HUES64 (cell line): ENCODE measurements around the gene DUSP3. TPM values are rescaled to one million over a fixed set of nuclear protein-coding genes. Genes with fewer than 3 reads are reported as not detected.

Experiments used
- H3K27ac ChIP-seq: 2 replicates; pipeline ENCODE4 v1.7.0; 2013; ENCODE audit warnings: low read depth, low read length, inconsistent platforms
- H3K27me3 ChIP-seq: 2 replicates; pipeline ENCODE4 v1.6.1; 2013; ENCODE audit warnings: mild to moderate bottlenecking, low read length; ENCODE audit not compliant: insufficient read depth
- H3K36me3 ChIP-seq: 2 replicates; pipeline ENCODE4 v1.6.1; 2013; ENCODE audit warnings: mild to moderate bottlenecking, low read length; ENCODE audit not compliant: insufficient read depth
- H3K4me1 ChIP-seq: 2 replicates; pipeline ENCODE4 v1.6.1; 2013; ENCODE audit warnings: mild to moderate bottlenecking, low read length, moderate library complexity; ENCODE audit not compliant: insufficient read depth
- H3K4me3 ChIP-seq: 2 replicates; pipeline ENCODE4 v1.5.1; 2013; ENCODE audit warnings: mild to moderate bottlenecking, low read length, moderate library complexity
- H3K9ac ChIP-seq: 2 replicates; pipeline ENCODE4 v1.6.1; 2013; ENCODE audit warnings: mild to moderate bottlenecking, low read depth, low read length
- H3K9me3 ChIP-seq: 2 replicates; pipeline ENCODE4 v1.6.1; 2013; ENCODE audit warnings: low read depth, low read length; ENCODE audit not compliant: insufficient read depth
- WGBS: fragments of 150-250, 120-280 bp; methylation state at CpG from one replicate; pipeline ENCODE4 v1.1.7; 2013; ENCODE audit warnings: missing lambda C conversion rate; 5-methylcytosine and 5-hydroxymethylcytosine counted together
- polyA plus RNA-seq, 2 experiments: library from polyadenylated mRNA; stranded (reverse); fragments of 50-300 nt; gene quantifications; one replicate each; pipeline ENCODE4 v1.2.3, GENCODE V29; 2013

DUSP3 gene
- polyA plus RNA-seq (2013, experiment 1 of 2) = 12.8 TPM
- 14.3 TPM for polyA plus RNA-seq (2013, experiment 2 of 2)

DNA sequence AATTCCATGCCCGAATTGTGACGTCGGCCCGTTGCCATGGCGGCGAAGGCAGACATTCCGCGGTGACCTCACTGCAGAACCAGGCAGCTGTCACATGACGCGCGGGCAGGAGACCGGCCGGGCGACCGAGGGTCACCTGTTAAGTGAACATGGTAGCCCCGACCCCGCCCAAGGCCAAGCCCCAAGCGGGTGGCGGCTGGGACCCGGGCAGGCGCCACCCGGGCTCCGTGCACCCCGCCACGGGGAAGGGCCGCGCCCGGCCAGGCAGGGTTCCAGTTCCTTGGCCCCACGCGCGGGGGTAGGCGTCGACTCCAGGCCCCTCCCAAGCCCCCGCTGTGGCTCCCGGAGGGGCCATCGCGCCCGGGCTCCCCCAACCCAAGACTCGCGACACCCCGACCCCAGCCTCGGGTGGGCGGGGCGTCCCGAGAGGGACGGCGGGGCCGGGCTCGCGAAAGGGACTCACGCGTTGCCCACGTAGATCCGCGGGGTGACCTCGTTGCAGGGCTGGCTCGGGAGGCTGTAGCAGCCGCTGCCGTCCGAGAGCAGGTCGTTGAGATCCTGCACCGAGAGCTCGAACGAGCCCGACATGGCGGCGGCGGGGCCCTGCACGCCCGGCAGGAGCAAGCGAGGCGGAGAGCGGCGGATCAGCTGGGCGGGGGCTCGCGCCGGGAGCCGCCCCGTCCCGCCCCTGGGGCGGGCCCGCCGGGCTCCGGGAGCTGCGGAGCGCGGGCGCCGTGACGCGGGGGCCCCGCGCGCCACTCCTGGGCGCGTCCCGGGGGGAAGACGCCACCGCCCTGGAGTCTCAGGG lies at the start of gene DUSP3:
Gene DUSP3, minus strand, starts transcription at position 641 of the 808 bp plus-strand sequence. Its CDS starts 53 bp downstream, at position 588.
- Histone ChIP-seq H3K27me3 (peaks cover 22% of the 10 kb centered on the region), H3K4me1 (peaks cover 5% of the 10 kb centered on the region; the same call in 1 of the 2 replicates), H3K4me3 (peak within 1 kb of the TSS; percentile 95), H3K27ac (peak within 1 kb of the TSS; percentile 97), H3K36me3 (peaks cover 21% of the 10 kb centered on the region), H3K9me3 (no peaks in the 10 kb centered on the region), H3K9ac (peak within 1 kb of the TSS; percentile 93)
- WGBS = under 1% methylated on average over 100 of the region's 100 CpGs

DNA sequence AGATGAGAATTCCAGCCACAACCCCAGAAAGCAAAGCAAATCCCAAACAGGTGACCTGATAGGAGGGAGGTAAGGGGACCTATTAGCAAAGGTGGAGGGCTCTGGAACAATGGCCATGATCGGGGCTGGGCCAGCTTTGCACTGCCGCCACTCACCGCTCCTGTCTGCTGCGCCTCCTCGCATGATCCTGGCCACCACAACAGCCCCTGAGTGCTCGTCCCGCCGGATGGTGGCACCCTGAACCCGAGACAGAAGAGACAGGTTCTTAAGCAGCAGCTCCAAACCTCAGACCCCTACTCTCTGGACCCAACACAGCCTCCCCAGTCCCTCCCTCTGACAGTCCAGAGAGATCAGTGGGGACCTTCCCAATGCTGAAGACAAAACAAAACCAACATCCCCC lies 48.8 kb upstream of the DUSP3 start:
- 95% methylated on average over 9 of the region's 9 CpGs for WGBS
- H3K36me3 ChIP-seq = peaks cover 4% of the 10 kb centered on the region
- peaks cover 10% of the 10 kb centered on the region for H3K27me3 ChIP-seq
- no peak overlapping the region for H3K4me3 ChIP-seq
- no peak overlapping the region for H3K27ac ChIP-seq
- no peaks in the 10 kb centered on the region for H3K4me1 ChIP-seq
- no peaks in the 10 kb centered on the region for H3K9me3 ChIP-seq
- H3K9ac ChIP-seq = no peak overlapping the region

DNA sequence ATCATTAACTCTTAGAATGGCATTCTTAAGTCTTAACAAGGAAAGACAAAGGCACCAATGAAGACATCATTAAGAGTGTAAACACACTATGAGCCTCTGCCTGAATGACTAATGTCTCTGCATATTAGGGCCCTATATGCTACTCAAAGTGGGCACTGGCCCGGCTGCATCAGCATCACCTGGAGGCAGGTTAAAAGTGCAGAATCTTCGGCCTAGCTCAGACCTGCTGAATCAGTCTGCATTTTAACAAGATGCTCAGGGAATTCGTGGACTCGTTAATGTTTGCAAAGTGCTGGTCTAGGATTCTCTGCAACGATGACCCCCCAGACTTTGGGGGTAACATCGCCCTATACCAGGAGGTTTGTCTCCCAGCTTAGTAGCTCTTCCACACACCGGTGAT lies 47.4 kb upstream of the DUSP3 start:
- Histone ChIP-seq H3K9ac (no peak overlapping the region), H3K27me3 (no peaks in the 10 kb centered on the region), H3K36me3 (peaks cover 4% of the 10 kb centered on the region), H3K27ac (no peak overlapping the region), H3K4me3 (no peak overlapping the region), H3K9me3 (no peaks in the 10 kb centered on the region), H3K4me1 (no peaks in the 10 kb centered on the region)
- WGBS = 93% methylated on average over 7 of the region's 7 CpGs

DNA sequence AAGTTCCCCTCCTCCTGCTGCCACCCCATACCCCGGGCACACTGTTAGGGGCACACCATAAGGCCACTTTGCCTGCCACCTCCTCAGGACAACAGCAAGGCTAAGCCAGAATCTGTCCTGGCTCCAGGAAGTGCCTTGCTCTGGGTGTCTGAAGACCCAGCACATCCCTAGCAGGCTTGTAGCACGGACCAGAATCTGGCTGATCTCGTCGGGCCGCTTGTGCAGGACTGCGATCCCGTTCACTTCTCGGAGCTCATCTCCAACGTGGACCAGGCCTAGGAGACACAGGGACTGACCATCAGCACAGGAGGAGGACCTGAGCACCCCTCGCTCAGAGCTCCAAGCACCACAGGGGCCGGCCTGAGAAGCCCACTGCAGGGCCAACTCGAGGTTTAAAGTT lies 46.8 kb upstream of the DUSP3 start:
- no peak overlapping the region for H3K9ac ChIP-seq
- no peak overlapping the region for H3K4me3 ChIP-seq
- H3K36me3 ChIP-seq = peaks cover 4% of the 10 kb centered on the region
- WGBS = 94% methylated on average over 12 of the region's 12 CpGs
- no peaks in the 10 kb centered on the region for H3K9me3 ChIP-seq
- H3K4me1 ChIP-seq = no peaks in the 10 kb centered on the region
- H3K27ac ChIP-seq = no peak overlapping the region
- H3K27me3 ChIP-seq = no peaks in the 10 kb centered on the region

DNA sequence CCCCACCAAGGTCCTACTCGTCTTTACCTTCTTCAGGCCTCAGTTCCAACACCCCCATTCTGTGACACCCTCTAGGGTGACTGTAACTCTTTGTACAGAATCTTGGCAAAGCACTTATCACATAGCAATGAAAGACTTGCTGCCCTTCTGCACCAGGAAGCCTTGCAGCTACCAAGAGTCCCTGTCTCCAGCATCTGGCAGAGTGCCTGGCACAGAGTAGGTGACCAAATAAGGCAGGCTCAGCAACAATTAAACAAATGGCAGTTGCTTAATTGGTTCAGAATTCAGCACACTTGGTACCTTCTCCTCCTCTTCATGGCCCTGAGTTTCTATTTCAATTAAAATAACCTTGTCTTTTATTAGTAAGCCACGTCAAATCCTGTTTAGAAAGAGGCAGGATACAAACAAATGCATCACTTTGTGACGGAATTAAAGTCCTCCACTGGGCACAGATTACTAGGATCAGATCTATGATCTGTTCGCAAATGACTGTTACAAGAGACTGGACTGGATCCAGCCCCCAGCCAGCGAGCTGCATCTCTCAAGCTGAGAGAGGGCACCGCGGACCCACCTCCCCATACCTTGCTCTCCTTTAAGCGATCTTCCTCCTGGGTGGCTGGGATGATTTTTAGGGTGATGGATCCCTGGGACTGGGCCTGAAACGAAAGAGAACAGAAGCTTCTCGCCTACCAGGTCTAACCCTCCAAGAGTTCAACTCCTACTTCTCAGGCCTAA lies 44.7 kb upstream of the DUSP3 start:
- Histone ChIP-seq H3K4me3 (no peak overlapping the region), H3K4me1 (no peaks in the 10 kb centered on the region), H3K9me3 (no peaks in the 10 kb centered on the region), H3K27ac (no peak overlapping the region), H3K9ac (no peak overlapping the region), H3K27me3 (no peaks in the 10 kb centered on the region), H3K36me3 (peaks cover 3% of the 10 kb centered on the region)
- 92% methylated on average over 10 of the region's 10 CpGs for WGBS

DNA sequence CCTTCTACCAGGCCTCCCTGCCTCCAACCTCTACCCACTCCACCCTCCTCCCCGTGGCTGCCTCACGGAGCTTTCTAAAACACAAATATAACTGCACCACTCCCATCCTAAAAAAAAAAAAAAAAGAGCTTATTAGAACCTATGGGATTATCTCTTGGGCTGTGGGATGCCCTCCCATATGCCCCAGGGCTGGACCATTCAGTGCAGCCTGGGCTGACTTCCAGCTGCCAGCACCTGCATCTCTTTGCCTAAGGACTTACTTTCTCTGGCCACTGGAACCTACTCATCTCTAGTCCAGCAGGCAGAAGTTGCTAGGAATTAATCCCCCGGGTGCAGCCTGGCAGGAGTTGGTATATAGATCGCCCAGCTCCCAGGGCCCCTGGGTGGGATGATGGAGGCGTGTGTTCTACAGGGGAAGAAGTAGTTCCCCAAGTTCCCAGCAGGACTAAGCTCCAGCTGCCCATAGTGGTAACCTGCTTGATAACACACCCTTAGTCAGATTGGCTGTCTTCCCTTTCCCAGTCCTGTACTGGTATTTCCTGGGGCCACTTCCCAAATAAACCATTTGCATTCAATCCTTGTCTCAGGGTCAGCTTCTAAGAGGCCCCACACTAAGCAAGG lies 43.9 kb upstream of the DUSP3 start:
- Histone ChIP-seq H3K27me3 (no peaks in the 10 kb centered on the region), H3K9me3 (no peaks in the 10 kb centered on the region), H3K9ac (no peak overlapping the region), H3K4me3 (no peak overlapping the region), H3K36me3 (no peaks in the 10 kb centered on the region), H3K27ac (no peak overlapping the region), H3K4me1 (no peaks in the 10 kb centered on the region)
- 85% methylated on average over 5 of the region's 5 CpGs for WGBS

DNA sequence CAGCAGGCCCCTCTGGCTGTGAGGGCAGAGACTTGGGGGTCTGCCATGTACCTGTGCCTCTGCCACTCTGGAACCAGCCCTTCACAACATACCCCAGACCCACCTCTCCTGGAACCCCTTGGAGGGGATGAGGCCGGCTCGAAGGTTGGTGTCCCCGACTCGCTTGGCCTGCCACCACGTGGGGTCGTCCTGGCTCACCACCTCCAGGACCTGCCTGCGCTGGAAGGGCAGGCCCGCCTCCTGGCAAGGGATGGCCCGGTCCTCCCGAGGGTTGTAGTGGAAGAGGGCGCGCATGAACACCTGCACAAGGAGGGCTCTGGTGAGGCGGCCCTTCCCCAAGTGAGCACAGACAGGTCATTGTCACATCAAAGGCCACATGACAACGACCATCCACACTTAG lies 42.0 kb upstream of the DUSP3 start:
- H3K9me3 ChIP-seq = no peaks in the 10 kb centered on the region
- no peak overlapping the region for H3K4me3 ChIP-seq
- H3K27ac ChIP-seq = no peak overlapping the region
- no peaks in the 10 kb centered on the region for H3K4me1 ChIP-seq
- 94% methylated on average over 14 of the region's 14 CpGs for WGBS
- H3K27me3 ChIP-seq = no peaks in the 10 kb centered on the region
- no peak overlapping the region for H3K9ac ChIP-seq
- no peaks in the 10 kb centered on the region for H3K36me3 ChIP-seq

DNA sequence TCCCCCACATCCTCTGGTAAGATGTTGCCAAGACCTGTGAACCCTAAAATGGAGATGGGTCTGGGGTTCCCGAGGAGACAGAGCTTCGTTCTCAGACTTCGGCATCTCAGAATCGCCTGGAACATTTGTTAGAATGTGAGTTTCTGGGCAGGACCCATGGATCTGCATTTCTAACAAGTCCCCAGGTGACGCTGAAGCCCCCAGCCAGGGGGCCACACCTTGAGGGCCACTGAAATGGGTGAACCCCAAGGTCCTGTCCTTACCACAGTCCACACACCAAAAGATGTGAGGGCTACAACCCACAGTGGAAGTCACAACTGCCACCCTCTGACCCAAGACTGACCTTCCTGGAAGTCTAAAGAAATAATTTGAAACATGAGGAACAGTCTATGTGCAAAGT lies 40.2 kb upstream of the DUSP3 start:
- Histone ChIP-seq H3K9me3 (no peaks in the 10 kb centered on the region), H3K4me1 (no peaks in the 10 kb centered on the region), H3K27ac (no peak overlapping the region), H3K27me3 (no peaks in the 10 kb centered on the region), H3K36me3 (no peaks in the 10 kb centered on the region), H3K9ac (no peak overlapping the region), H3K4me3 (no peak overlapping the region)
- 93% methylated on average over 5 of the region's 5 CpGs for WGBS

DNA sequence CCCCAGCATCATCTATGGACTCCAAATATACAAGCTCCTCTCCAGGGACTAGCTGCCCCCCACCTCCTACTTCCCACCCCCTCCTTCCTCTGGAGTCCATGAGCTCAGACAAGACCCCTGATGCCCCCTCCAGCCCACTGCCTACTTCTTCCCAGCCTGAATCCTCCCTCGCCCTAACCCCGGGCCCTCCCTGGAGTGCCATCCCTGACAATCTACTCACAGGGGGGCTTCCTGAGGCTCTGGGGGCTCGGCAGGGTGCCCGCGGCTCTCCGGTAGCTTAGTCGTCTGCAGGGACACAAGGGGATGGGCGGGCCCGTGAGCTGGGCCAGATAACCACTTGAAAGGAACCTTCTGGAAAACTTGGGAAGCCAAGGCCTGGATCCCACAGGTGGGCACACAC lies 39.0 kb upstream of the DUSP3 start:
- no peak overlapping the region for H3K27ac ChIP-seq
- no peaks in the 10 kb centered on the region for H3K9me3 ChIP-seq
- 86% methylated on average over 9 of the region's 9 CpGs for WGBS
- H3K36me3 ChIP-seq = 0 out of 2 replicates have a peak, but pooled peaks cover 3% of the 10 kb centered on the region
- no peak overlapping the region for H3K4me3 ChIP-seq
- H3K9ac ChIP-seq = no peak overlapping the region
- no peaks in the 10 kb centered on the region for H3K4me1 ChIP-seq
- H3K27me3 ChIP-seq = no peaks in the 10 kb centered on the region

DNA sequence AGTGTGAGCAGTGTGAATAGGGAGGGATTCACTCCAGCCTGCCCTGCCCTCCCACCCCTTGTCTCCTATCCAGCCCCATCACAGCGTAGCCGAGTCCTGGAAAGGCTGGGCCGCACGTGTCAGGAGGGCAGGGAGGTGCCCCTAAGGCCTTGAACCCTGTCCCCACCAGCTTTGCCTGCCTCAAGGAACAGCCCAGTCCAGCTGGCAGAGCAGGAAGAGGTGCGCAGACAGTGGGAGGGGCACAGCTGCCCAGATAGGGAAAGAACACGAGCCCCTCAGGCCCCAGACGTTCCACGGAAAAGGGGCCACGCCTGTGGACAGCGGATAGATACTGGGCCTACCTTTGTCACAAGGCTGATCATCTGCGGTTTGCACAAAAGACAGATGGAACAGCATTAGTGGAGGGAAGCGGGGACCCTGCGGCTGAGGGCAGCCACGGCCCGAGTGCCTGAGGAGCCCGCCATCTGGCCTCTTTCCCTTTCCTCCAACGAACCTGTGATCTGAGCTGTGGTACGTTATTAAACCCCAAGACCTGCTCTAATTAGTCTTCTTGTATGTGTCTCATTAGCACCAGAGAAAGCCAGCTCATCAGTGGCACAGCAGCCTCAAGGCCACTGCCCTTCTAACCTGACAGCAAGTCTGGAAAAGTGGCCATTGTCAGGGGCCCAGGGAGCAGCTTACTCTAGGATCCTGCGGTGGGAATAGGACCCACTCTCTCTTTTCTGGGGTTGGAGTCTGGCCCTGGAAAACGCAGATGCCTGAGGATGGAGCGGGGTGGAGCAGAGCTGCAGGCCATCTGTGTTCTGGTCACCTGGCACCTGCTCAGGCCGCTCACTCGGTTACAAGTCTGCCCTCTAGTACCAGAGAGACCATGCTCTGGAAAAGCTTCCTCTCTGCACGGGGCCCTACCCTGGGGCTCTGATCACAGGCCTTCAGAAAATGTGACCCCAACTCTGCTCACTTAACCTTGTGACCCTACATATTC lies 37.9 kb upstream of the DUSP3 start:
- H3K27ac ChIP-seq = no peak overlapping the region
- H3K27me3 ChIP-seq = no peaks in the 10 kb centered on the region
- H3K4me1 ChIP-seq = no peaks in the 10 kb centered on the region
- 93% methylated on average over 24 of the region's 24 CpGs for WGBS
- no peak overlapping the region for H3K4me3 ChIP-seq
- no peak overlapping the region for H3K9ac ChIP-seq
- H3K36me3 ChIP-seq = 0 out of 2 replicates have a peak, but pooled peaks cover 3% of the 10 kb centered on the region
- H3K9me3 ChIP-seq = no peaks in the 10 kb centered on the region
